PC-9 (cell line): ENCODE results near the gene PAK3. TPM values are rescaled to one million over a fixed set of nuclear protein-coding genes. Genes with fewer than 3 reads are reported as not detected.

ENCODE experiments used
- BruUV-seq: library from RNA; stranded (reverse); fragments of 400-500 nt; replicated peaks from 2 replicates; lab custom pipeline; 2021; lab: Mats Ljungman, UMichigan
- CTCF ChIA-PET: fragments of 300-600 bp; sonication (Branson Sonifier 250); formaldehyde crosslinking; loops from one replicate; lab custom pipeline; 2022; ENCODE audit warnings: antibody characterized with exemption; lab: Charles Lee
- POLR2A ChIA-PET: fragments of 300-600 bp; sonication (Branson Sonifier 250); formaldehyde crosslinking; loops from one replicate; lab custom pipeline; 2022; ENCODE audit warnings: antibody characterized with exemption; ENCODE audit not compliant: unreplicated experiment; lab: Charles Lee
- DNase-seq, 2 experiments: peaks; one replicate each; pipeline versions ENCODE4 v3.0.0 to v3.0.0-alpha.2; 2015 to 2022; ENCODE audit warnings: mixed read lengths in 1 of 2
- H2AFZ ChIP-seq: fragments of 200-600 bp; sonication (generic); 2 replicates; pipeline ENCODE4 v1.8.1; 2017; ENCODE audit warnings: antibody characterized with exemption
- H3F3A ChIP-seq: fragments of 200-600 bp; sonication (generic); 2 replicates; pipeline ENCODE4 v1.8.1; 2017; ENCODE audit warnings: antibody characterized with exemption, mild to moderate bottlenecking, low read depth; ENCODE audit not compliant: insufficient read depth
- H3K27ac ChIP-seq: fragments of 200-600 bp; sonication (generic); 2 replicates; pipeline ENCODE4 v1.6.1; 2016; ENCODE audit warnings: mixed run types
- H3K27me3 ChIP-seq: fragments of 200-600 bp; sonication (generic); 2 replicates; pipeline ENCODE4 v1.6.1; 2016; ENCODE audit warnings: low read depth, mixed run types; ENCODE audit not compliant: insufficient read depth
- H3K36me3 ChIP-seq: fragments of 200-600 bp; sonication (generic); 2 replicates; pipeline ENCODE4 v1.6.1; 2016; ENCODE audit warnings: low read depth, mixed run types
- H3K4me1 ChIP-seq: fragments of 200-600 bp; sonication (generic); replicated peaks from 2 replicates; pipeline ENCODE4 v1.6.1; 2016; ENCODE audit warnings: mixed run types; ENCODE audit not compliant: insufficient read depth
- H3K4me2 ChIP-seq: fragments of 200-600 bp; sonication (generic); 2 replicates; pipeline ENCODE4 v1.6.1; 2017; ENCODE audit warnings: mixed run types
- H3K4me3 ChIP-seq: fragments of 200-600 bp; sonication (generic); 2 replicates; pipeline ENCODE4 v1.6.1; 2016; ENCODE audit warnings: mixed run types
- H3K79me2 ChIP-seq: fragments of 200-600 bp; sonication (generic); 2 replicates; pipeline ENCODE4 v1.6.1; 2017; ENCODE audit warnings: low read depth, mixed run types
- H3K9me2 ChIP-seq: fragments of 200-600 bp; sonication (generic); 2 replicates; pipeline ENCODE4 v1.8.1; 2017; ENCODE audit warnings: mild to moderate bottlenecking; ENCODE audit not compliant: insufficient read depth
- H3K9me3 ChIP-seq: fragments of 200-600 bp; sonication (generic); 2 replicates; pipeline ENCODE4 v1.8.1; 2016; ENCODE audit warnings: low read depth; ENCODE audit not compliant: insufficient read depth
- H4K20me1 ChIP-seq: fragments of 200-600 bp; sonication (generic); 2 replicates; pipeline ENCODE4 v1.8.1; 2017; ENCODE audit not compliant: insufficient read depth
- EZH2 ChIP-seq: fragments of 200-600 bp; sonication (generic); IDR thresholded peaks from 2 replicates; pipeline ENCODE4 v1.8.0; 2017; ENCODE audit warnings: antibody characterized with exemption, low read depth
- intact Hi-C: fragments of 100-400 bp; cut with micrococcal nuclease; formaldehyde crosslinking; loops from one replicate; pipeline ENCODE4 v1.10.0; 2022; ENCODE audit not compliant: unreplicated experiment
- total RNA-seq: library from RNA; stranded (reverse); gene quantifications from 2 replicates; pipeline ENCODE4 v1.2.3, GENCODE V29; 2021
- TF ChIP-seq, protein P1 (sequence below): fragments of 200-600 bp; sonication (generic); conservative IDR thresholded peaks from 2 replicates; pipeline ENCODE4 v1.6.1; 2017; ENCODE audit warnings: mixed run types, antibody characterized with exemption, mild to moderate bottlenecking, moderate library complexity

Gene PAK3
- total RNA-seq, 1 experiment from 2014 or later: not detected

DNA sequence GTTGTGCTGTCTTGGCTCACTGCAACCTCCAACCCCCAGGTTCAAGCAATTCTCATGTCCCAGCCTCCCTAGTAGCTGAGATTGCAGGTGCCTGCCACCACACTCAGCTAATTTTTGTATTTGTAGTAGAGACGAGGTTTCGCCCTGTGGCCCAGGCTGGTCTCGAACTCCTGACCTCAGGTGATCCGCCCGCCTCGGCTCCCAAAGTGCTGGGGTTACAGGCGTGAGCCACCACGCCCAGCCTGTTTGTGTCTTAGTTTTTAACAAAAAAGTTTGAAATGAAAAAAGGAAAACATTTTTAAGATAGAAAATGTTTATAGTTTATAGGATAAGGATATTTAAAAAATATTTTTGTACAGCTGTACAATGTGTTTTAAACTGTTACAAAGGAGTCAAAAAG is 111.9 kb downstream of the PAK3 start:
- H3K79me2 ChIP-seq: no peaks in the 10 kb centered on the region
- no peak for DNase-seq
- H4K20me1 ChIP-seq: no peaks in the 10 kb centered on the region
- no peaks in the 10 kb centered on the region for H3K9me2 ChIP-seq
- TF ChIP-seq EZH2: no peak
- TF ChIP-seq, protein P1, sequence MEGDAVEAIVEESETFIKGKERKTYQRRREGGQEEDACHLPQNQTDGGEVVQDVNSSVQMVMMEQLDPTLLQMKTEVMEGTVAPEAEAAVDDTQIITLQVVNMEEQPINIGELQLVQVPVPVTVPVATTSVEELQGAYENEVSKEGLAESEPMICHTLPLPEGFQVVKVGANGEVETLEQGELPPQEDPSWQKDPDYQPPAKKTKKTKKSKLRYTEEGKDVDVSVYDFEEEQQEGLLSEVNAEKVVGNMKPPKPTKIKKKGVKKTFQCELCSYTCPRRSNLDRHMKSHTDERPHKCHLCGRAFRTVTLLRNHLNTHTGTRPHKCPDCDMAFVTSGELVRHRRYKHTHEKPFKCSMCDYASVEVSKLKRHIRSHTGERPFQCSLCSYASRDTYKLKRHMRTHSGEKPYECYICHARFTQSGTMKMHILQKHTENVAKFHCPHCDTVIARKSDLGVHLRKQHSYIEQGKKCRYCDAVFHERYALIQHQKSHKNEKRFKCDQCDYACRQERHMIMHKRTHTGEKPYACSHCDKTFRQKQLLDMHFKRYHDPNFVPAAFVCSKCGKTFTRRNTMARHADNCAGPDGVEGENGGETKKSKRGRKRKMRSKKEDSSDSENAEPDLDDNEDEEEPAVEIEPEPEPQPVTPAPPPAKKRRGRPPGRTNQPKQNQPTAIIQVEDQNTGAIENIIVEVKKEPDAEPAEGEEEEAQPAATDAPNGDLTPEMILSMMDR: no peak
- H3K4me3 ChIP-seq: no peak overlapping the region
- H3F3A ChIP-seq: no peaks in the 10 kb centered on the region
- no peak overlapping the region for H3K4me2 ChIP-seq
- no peak overlapping the region for H2AFZ ChIP-seq
- ChIA-PET CTCF (no interaction called here), POLR2A (no interaction called here)
- no peaks in the 10 kb centered on the region for H3K36me3 ChIP-seq
- no peak overlapping the region for H3K27ac ChIP-seq
- intact Hi-C loops: no loop called here
- BruUV-seq: no TSS peak
- no peaks in the 10 kb centered on the region for H3K4me1 ChIP-seq
- H3K9me3 ChIP-seq: no peaks in the 10 kb centered on the region
- peaks cover 5% of the 10 kb centered on the region; the same call in 1 of the 2 replicates for H3K27me3 ChIP-seq

DNA sequence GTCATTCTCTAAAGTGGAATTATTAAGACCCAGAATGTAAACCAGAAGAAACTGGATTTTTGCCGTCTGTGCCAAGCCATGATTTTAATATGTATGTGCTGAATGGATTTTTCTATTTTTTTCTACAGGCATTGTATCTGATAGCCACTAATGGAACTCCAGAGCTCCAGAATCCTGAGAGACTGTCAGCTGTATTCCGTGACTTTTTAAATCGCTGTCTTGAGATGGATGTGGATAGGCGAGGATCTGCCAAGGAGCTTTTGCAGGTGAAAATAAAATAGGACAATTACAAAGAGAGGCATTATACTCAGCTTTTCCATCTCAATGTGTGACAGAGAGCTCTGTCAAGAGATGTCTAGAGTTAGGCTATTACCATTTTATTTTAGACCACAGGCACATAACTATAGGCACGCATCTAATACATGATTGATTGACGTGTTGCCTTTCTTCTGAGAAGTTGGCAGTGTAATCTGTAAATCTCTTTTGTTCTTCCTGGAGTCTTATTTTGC is 120.4 kb downstream of the PAK3 start:
- Histone ChIP-seq H3K4me2 (no peak overlapping the region), H3K4me1 (no peaks in the 10 kb centered on the region), H3K9me2 (no peaks in the 10 kb centered on the region), H3K27me3 (peaks cover 8% of the 10 kb centered on the region; the same call in 1 of the 2 replicates), H3K4me3 (no peak overlapping the region), H4K20me1 (no peaks in the 10 kb centered on the region), H3K9me3 (no peaks in the 10 kb centered on the region), H3K36me3 (no peaks in the 10 kb centered on the region), H2AFZ (no peak overlapping the region), H3K79me2 (no peaks in the 10 kb centered on the region), H3F3A (no peaks in the 10 kb centered on the region), H3K27ac (no peak overlapping the region)
- ChIA-PET POLR2A (no interaction called here), CTCF (no interaction called here)
- TF ChIP-seq EZH2: no peak
- TF ChIP-seq, protein P1: no peak
- no TSS peak for BruUV-seq
- intact Hi-C loops: no loop called here
- DNase-seq: no peak

DNA sequence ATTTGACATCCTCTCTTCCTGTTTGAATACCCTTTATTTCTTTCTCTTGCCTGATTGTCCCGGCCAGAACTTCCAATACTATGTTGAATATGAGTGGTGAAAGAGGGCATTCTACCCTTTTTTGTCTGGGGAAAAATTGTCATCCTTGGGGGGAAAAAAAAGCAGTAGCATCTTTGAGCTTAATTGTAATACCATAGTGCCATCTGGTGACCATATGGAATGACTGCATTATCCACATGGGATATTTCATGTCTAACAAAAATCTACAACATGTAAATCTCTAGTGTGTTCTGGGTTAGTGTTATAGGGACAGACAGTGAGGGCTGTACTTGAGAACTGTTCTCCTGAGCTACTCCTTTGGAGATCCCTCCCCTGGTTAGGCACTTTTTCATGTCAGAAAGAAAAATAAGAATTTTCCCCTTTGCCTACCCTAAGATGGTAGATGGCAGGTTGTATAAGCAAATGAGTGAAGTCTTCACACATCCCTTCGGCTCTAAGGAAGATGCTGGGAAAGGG is 148.3 kb downstream of the PAK3 start:
- H3K9me2 ChIP-seq: no peaks in the 10 kb centered on the region
- no peaks in the 10 kb centered on the region for H3K79me2 ChIP-seq
- no peak for TF ChIP-seq EZH2
- TF ChIP-seq, protein P1: peak; percentile 73
- H3K36me3 ChIP-seq: no peaks in the 10 kb centered on the region
- intact Hi-C loops: loop anchor here (10.0 kb wide), 1 partner anchor 799 kb away; no protein-coding TSS in a partner anchor
- ChIA-PET CTCF (interaction anchor here (1.2 kb wide), 1 partner anchor 391 kb away, joined by 9 read pairs; no protein-coding TSS in a partner anchor), POLR2A (no interaction called here)
- no peak overlapping the region for H3K27ac ChIP-seq
- no peak overlapping the region for H3K4me2 ChIP-seq
- H2AFZ ChIP-seq: no peak overlapping the region
- no peaks in the 10 kb centered on the region for H3K9me3 ChIP-seq
- no peaks in the 10 kb centered on the region for H3F3A ChIP-seq
- no peaks in the 10 kb centered on the region for H3K4me1 ChIP-seq
- DNase-seq: no peak
- no TSS peak for BruUV-seq
- peaks cover 36% of the 10 kb centered on the region for H3K27me3 ChIP-seq
- H3K4me3 ChIP-seq: no peak overlapping the region
- H4K20me1 ChIP-seq: no peaks in the 10 kb centered on the region
